Smooth muscle cell (in vitro differentiated cells): ENCODE measurements around the gene PLEKHA6. TPM values are rescaled to one million over a fixed set of nuclear protein-coding genes. Genes with fewer than 3 reads are reported as not detected.
A peak's percentile ranks its signal among the peaks of the same experiment; 100 is the strongest.

ENCODE experiments used
- DNase-seq: peaks from one replicate; lab custom pipeline; 2025; ENCODE audit not compliant: unreplicated experiment; lab: John Stamatoyannopoulos, UW
- H2AFZ ChIP-seq: fragments of 200-600 bp; sonication (generic); 2 replicates; pipeline ENCODE4 v1.6.0; 2016; ENCODE audit warnings: antibody characterized with exemption, low read depth, mild to moderate bottlenecking
- H3F3A ChIP-seq: fragments of 200-600 bp; sonication (generic); 2 replicates; pipeline ENCODE4 v1.6.0; 2017; ENCODE audit warnings: antibody characterized with exemption, low read depth
- H3K27ac ChIP-seq: fragments of 200-600 bp; sonication (generic); 2 replicates; pipeline ENCODE4 v1.5.1; 2016; ENCODE audit warnings: low read depth, mild to moderate bottlenecking
- H3K27me3 ChIP-seq: fragments of 200-600 bp; sonication (generic); 2 replicates; pipeline ENCODE4 v1.6.1; 2016; ENCODE audit warnings: low read depth, mild to moderate bottlenecking
- H3K36me3 ChIP-seq: fragments of 200-600 bp; sonication (generic); 2 replicates; pipeline ENCODE4 v1.5.1; 2016; ENCODE audit warnings: low read depth
- H3K4me1 ChIP-seq: fragments of 200-600 bp; sonication (generic); 2 replicates; pipeline ENCODE4 v1.5.1; 2016; ENCODE audit warnings: low read depth
- H3K4me2 ChIP-seq: fragments of 200-600 bp; sonication (generic); 2 replicates; pipeline ENCODE4 v1.6.0; 2016; ENCODE audit warnings: mild to moderate bottlenecking
- H3K4me3 ChIP-seq: fragments of 200-600 bp; sonication (generic); 2 replicates; pipeline ENCODE4 v1.5.1; 2016; ENCODE audit warnings: mild to moderate bottlenecking
- H3K79me2 ChIP-seq: fragments of 200-600 bp; sonication (generic); 2 replicates; pipeline ENCODE4 v1.6.0; 2016; ENCODE audit warnings: low read depth, mild to moderate bottlenecking
- H3K9ac ChIP-seq: fragments of 200-600 bp; sonication (generic); 2 replicates; pipeline ENCODE4 v1.6.0; 2016; ENCODE audit warnings: low read depth
- H3K9me3 ChIP-seq: fragments of 200-600 bp; sonication (generic); replicated peaks from 2 replicates; pipeline ENCODE4 v1.5.1; 2016; ENCODE audit warnings: low read depth
- H4K20me1 ChIP-seq: fragments of 200-600 bp; sonication (generic); 2 replicates; pipeline ENCODE4 v1.6.0; 2016; ENCODE audit warnings: low read depth
- WGBS: methylation state at CpG from one replicate; pipeline ENCODE4 v1.1.7; 2016; ENCODE audit warnings: low lambda C conversion rate; 5-methylcytosine and 5-hydroxymethylcytosine counted together
- polyA plus RNA-seq: library from polyadenylated mRNA; unstranded; fragments of >200 nt; fragmentation: Nextera tagmentation; extraction: Ambion mirVana; gene quantifications from 2 replicates; pipeline ENCODE4 v1.2.1, GENCODE V29; 2016
- total RNA-seq: library from RNA; depleted of rRNA; stranded (reverse); fragments of >200 nt; gene quantifications from 2 replicates; pipeline ENCODE4 v1.2.3, GENCODE V29; 2014
- TF ChIP-seq, protein P1 (sequence below): fragments of 200-600 bp; sonication (generic); IDR thresholded peaks from 2 replicates; pipeline ENCODE4 v1.5.1; 2017; ENCODE audit warnings: borderline replicate concordance, mild to moderate bottlenecking, antibody characterized with exemption; ENCODE audit not compliant: insufficient read depth, poor library complexity, severe bottlenecking

Gene PLEKHA6
- total and polyA plus RNA-seq, 2 experiments from 2014 or later, result 0.45 to 0.85 TPM

DNA sequence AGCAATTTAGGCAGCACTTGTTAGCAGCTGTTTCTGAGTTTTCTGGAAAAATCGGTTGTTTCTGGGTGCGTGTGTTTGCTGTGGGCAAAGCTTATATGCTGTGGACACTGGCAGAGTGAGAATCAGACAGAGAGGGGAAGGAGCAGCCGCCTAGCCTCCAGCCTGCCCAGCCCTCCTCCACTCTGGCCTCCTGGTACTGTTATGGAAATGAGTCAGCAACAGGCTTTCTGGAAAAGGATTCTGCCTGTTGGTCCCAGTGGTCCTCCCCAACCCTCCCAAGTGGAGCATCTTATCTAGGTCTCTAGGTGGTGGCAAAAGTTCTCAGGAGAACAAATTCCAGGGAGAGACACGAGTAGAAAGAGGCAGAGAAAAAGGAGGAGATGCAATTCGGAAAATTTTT is 103.8 kb downstream of the PLEKHA6 start:
- no peak for DNase-seq
- Histone ChIP-seq H3K9me3 (no peaks in the 10 kb centered on the region), H3K4me1 (peaks cover 14% of the 10 kb centered on the region), H4K20me1 (no peaks in the 10 kb centered on the region), H2AFZ (peak overlapping the region; percentile 63), H3K4me3 (no peak overlapping the region), H3K27me3 (no peaks in the 10 kb centered on the region), H3F3A (peaks cover 6% of the 10 kb centered on the region), H3K4me2 (peak overlapping the region; percentile 65), H3K79me2 (no peaks in the 10 kb centered on the region), H3K9ac (no peak overlapping the region), H3K27ac (no peak overlapping the region), H3K36me3 (no peaks in the 10 kb centered on the region)
- 45% methylated on average over 5 of the region's 5 CpGs for WGBS
- TF ChIP-seq, protein P1, sequence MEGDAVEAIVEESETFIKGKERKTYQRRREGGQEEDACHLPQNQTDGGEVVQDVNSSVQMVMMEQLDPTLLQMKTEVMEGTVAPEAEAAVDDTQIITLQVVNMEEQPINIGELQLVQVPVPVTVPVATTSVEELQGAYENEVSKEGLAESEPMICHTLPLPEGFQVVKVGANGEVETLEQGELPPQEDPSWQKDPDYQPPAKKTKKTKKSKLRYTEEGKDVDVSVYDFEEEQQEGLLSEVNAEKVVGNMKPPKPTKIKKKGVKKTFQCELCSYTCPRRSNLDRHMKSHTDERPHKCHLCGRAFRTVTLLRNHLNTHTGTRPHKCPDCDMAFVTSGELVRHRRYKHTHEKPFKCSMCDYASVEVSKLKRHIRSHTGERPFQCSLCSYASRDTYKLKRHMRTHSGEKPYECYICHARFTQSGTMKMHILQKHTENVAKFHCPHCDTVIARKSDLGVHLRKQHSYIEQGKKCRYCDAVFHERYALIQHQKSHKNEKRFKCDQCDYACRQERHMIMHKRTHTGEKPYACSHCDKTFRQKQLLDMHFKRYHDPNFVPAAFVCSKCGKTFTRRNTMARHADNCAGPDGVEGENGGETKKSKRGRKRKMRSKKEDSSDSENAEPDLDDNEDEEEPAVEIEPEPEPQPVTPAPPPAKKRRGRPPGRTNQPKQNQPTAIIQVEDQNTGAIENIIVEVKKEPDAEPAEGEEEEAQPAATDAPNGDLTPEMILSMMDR, result no peak

DNA sequence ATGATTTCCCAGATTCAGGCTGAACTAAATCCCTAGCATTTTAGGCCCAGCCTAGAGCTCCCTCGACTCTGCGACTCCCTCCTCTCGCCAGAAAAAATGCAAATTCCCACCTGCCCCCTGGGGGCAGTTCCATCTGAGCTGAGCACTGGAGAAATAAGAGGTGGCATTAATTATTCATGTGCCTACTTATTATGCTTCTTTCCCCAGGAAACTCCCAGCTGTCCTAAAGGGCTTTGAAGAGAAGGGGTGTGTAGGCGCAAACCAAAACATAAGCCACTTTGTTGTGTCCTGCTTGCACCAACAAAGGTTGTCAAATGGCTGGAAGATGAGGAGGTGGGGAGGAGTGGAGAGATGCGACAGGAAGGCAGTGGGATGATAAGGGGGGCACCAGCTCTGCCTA is 104.5 kb downstream of the PLEKHA6 start:
- Histone ChIP-seq H3F3A (peaks cover 6% of the 10 kb centered on the region), H3K79me2 (no peaks in the 10 kb centered on the region)
- WGBS, result 66% methylated on average over 5 of the region's 5 CpGs

DNA sequence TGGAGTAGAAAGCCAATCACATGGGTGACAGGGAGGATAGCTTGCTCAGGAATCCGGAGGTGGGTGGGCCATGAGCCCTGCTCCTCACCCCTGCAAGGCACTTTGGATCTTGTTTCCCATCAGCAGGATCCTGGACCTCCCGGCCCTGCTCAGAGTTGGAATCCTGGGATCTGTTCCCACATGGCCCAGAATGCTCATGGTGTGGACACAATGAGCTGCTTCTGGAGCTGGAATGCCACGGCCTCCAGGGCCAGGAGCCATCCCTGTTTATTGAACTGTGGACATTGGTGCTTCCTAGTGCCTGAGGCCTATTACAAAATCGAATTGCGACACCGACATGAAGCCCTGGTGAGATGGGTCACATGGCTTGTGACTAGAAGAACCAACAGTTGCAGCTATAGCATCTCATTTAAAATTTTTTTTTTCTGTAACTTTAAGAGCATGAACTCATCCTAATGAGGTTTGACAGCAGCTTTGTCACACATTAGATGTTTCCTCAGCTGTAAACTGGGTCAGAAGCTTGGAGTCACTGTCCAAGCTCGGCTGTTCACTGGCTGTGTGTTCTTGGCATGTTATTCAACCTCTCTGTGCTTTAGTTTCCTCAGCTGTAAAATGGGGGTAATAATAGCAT is 105.6 kb downstream of the PLEKHA6 start:
- Histone ChIP-seq H3K4me2 (no peak overlapping the region), H3K27me3 (no peaks in the 10 kb centered on the region), H3F3A (peaks cover 6% of the 10 kb centered on the region), H3K79me2 (no peaks in the 10 kb centered on the region), H3K27ac (no peak overlapping the region), H3K4me1 (peaks cover 14% of the 10 kb centered on the region), H3K36me3 (no peaks in the 10 kb centered on the region), H3K9ac (no peak overlapping the region), H3K4me3 (no peak overlapping the region), H2AFZ (no peak overlapping the region), H3K9me3 (no peaks in the 10 kb centered on the region), H4K20me1 (no peaks in the 10 kb centered on the region)
- no peak for DNase-seq
- TF ChIP-seq, protein P1, result no peak
- WGBS, result 79% methylated on average over 7 of the region's 7 CpGs

More for the DNA sequence above, 104.5 kb downstream of the PLEKHA6 start:
- TF ChIP-seq, protein P1, result no peak
- Histone ChIP-seq H3K9ac (no peak overlapping the region), H3K4me1 (peaks cover 14% of the 10 kb centered on the region), H3K4me3 (no peak overlapping the region), H4K20me1 (no peaks in the 10 kb centered on the region), H3K36me3 (no peaks in the 10 kb centered on the region), H2AFZ (peak overlapping the region; percentile 63), H3K9me3 (no peaks in the 10 kb centered on the region), H3K27ac (no peak overlapping the region), H3K27me3 (no peaks in the 10 kb centered on the region), H3K4me2 (peak overlapping the region; percentile 65)
- no peak for DNase-seq

- no peak overlapping the region for H3K4me2 ChIP-seq
- peaks cover 6% of the 10 kb centered on the region for H3F3A ChIP-seq
- H3K4me3 ChIP-seq, result no peak overlapping the region
- 90% methylated on average over 6 of the region's 6 CpGs for WGBS
- no peak overlapping the region for H3K27ac ChIP-seq
- no peaks in the 10 kb centered on the region for H3K79me2 ChIP-seq
- H2AFZ ChIP-seq, result no peak overlapping the region
- no peaks in the 10 kb centered on the region for H4K20me1 ChIP-seq
- TF ChIP-seq, protein P1, result no peak
- H3K9me3 ChIP-seq, result no peaks in the 10 kb centered on the region
- H3K9ac ChIP-seq, result no peak overlapping the region
- H3K27me3 ChIP-seq, result no peaks in the 10 kb centered on the region
- no peaks in the 10 kb centered on the region for H3K36me3 ChIP-seq
- no peak for DNase-seq
- peaks cover 14% of the 10 kb centered on the region for H3K4me1 ChIP-seq
These were observed 107.6 kb downstream of the PLEKHA6 start for GRCh38 chr1:204251926-204252689.
